NCI-H345 (cell line): ENCODE results near the gene ABCA3.
"Not testable (repeated sequence)": the region's sequence is repeated elsewhere in the genome, so short reads cannot be mapped to it uniquely, and the experiment has no call there.

Experiments used
- DNase-seq: peaks from one replicate; lab custom pipeline; 2025; lab: John Stamatoyannopoulos, UW

The ABCA3 gene

GRCh38 chr16:2256531-2257140 is 83.9 kb downstream of the ABCA3 start:
- DNase-seq: no peak

DNA sequence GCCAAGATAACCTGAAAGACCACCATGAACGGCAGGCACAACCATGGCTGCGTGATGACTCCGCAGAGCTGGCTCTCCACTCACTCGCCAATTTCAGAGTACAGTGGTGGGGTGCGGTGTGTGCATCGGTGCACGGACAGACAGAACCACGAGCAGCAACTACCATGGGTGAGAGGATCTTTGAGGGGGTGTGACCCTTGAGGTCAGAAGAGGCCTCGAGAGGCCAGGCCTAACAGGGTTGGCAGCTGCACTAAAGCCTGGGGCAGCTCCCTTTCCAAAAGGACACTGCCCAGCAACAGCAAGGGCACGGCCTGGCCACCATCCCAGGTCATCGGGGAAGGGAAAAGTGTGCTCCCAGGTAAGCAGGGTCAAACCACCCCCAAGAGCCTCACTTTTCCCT is 87.2 kb downstream of the ABCA3 start:
- DNase-seq: no peak

DNA sequence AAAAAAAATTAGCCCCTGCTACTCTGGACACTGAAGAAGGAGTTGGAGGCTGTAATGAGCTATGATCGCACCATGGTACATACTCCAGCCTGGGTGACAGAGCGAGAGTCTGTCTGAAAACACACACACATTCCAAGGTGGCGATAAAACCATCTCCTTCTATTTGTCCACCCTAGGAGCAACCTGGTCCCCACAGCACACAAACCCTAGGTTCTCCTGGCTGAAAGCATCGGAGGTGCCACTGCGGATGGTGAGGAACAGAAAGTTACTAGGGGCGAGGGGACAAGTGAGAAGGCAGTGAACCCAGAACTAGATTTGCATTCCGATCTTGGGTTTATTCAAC is 87.8 kb downstream of the ABCA3 start:
- DNase-seq: no peak

DNA sequence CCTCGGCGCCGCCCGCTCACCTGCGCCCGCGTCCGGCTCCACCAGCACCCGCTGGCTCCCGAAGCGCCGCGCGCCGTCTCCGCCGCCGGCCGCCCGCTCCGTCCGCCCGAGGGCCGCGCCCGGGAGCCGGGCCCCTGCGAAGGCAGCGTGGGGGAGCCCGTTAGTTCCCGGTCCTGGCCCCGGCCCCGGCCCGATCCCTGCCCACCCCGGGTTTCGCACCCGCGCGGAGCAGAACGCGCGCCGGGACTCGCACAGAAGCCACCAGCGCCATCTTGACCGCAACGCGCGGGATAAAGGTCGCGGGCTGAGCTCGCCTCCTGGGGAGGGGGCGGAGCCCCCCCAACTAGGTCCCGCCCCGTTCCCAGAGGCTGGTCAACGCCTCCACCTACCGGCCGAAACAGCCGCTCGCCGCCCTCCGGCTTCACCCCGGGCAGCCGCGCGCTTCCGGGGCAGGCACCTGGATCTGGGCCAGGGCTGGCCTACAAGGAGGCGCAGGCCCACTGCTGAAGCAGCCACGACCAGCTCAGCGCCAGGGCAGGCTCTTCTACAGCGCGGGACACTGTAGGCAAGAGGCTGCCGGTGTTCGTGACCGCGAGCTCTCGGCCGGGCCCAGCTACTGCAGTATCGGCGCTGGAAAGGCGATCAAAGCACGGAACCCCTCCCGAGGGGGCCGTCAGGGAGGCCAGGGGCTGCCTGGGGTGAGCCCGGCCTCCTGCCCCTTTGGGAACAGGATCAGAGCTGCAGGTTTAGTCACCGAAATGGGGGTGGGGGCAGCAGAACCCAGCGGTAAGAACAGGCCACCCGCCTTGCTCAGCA is 89.0 kb downstream of the ABCA3 start, which contains the start of gene ECI1:
ECI1 (minus strand) TSS at position 292 of the 816 bp plus-strand sequence; CDS start at position 271, 21 bp downstream.
- peak; percentile 93 for DNase-seq

GRCh38 chr16:2250652-2251295 is 89.8 kb downstream of the ABCA3 start:
- no peak for DNase-seq

DNA sequence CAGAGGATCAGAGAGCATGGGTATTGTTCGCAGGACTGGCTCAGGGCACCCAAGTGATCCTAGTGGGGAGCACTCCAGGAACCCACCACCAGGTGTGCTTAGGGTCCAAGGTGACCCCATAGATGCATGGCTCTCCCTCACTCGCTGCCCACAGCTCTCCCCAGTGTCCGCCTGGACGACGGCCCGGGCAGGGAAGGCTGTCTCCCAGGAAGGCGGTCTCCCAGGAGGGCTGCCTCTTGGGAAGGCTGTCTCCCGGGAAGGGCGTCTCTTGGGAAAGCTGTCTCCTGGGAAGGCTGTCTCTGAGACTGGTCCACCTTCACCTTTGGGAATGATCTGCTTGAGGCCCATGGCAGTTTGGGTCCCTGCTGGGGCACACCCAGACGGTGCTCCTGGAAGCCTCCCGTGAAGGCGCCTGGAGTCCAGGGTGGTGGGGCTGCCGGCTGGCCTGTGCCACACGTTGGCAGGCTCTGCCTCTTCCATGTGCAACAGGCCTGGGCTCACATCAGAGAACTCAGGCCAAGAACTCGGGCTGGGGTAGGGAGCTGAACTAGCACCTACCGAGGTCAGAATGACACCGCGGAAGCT is 94.1 kb downstream of the ABCA3 start:
- DNase-seq: no peak

- DNase-seq: no peak
Measured at GRCh38 chr16:2244926-2245795, 95.4 kb downstream of the ABCA3 start.

- no peak for DNase-seq
Measured at GRCh38 chr16:2244301-2244700, 96.2 kb downstream of the ABCA3 start.

GRCh38 chr16:2243781-2244180 is 96.7 kb downstream of the ABCA3 start:
- no peak for DNase-seq

DNA sequence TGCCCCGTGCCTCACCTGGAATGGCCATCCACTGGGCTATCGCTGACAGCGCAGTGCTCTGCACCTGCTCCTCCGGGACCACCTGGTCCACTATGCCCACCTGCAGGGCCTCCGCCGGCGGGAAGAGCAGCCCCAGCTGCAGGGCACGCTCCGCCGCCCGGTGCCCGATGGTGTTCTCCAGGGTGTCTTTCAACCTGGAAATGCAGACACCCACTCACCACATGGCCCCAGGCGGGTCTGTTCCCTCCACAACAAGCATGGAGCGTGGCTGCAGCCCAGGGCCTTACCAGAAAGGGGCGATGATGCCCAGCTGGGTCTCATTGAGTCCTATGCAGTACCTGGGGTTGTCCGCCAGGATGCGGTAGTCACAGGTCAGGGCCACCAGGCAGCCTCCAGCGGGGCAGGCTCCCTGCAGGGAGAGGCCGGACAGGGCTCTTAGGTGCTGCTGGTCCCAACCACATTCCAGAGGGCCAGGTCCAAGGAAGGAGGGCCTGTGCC is 97.4 kb downstream of the ABCA3 start:
- DNase-seq: no peak

DNA sequence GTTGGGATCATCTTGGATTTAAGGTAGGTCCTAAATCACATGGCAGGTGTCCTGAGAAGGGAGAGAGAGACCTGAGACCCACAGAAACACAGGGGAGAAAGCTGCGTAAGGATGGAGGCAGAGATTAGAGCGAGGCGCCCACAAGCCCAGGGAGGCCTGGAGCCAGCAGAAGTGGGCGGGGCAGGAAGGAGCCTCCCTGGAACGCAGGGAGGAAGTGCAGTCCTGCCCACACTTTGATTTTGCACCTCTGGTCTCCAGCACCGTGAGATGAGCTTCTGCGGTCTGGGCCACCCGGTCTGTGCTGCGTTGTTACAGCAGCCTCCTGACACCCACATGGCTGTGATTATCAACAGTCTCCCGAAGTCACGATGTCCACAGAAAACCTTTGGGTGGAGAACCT is 97.9 kb downstream of the ABCA3 start:
- no peak for DNase-seq

DNA sequence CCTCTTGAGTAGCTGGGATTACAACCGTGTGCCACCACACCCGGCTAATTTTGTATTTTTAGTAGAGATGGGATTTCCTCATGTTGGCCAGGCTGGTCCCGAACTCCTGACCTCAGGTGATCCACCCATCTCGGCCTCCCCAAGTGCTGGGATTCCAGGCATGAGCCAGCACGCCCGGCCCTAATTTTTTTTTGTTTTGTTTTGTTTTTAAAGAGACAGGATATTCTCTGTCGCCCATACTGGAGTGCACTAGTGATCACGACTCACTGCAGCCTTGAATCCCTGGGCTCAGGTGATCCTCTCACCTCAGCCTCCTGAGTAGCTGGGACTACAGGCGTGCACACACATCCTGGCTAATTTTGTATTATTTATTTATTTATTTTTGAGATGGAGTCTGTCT is 100.2 kb downstream of the ABCA3 start:
- not testable (repeated sequence) for DNase-seq

DNA sequence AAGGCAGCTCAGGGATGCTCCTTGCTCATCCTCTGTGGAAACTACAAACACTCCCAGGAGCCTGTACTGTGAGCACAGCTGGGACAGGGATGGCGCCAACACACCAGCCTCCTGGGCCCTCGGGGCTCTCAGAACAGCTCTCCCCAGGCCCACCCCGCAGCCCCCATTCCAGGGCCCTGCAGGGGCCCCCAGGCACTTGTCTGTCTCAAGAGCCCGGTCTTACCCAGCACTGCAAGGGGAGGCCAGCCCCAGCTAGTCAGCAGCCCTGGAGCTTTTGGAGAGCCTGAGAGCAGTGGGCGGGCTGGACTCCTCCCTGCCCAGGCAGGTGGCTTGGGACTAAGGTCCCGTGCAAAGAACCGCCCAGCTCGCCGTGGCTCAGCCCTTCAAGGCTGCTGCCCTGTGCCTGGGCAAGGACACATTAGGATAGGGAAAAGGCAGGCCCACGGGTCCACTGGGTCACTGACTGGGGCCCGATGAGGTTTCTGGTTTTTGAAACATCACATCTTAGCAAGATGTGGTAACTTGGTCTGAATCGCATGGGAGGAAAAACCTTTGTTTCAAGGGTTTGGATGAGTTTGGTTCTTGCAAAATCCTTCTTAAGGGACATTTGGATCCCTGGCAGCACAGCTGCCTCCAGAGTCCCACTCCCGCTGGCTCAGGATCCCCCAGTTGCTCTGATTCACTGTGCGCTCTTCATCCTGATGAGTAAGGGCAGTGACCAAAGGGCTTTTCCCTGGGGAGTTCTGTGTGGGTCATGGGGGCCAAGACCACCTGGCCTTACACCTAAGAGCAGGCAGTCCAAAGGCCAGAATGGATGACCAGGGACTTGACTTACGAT is 101.5 kb downstream of the ABCA3 start:
- no peak for DNase-seq

DNA sequence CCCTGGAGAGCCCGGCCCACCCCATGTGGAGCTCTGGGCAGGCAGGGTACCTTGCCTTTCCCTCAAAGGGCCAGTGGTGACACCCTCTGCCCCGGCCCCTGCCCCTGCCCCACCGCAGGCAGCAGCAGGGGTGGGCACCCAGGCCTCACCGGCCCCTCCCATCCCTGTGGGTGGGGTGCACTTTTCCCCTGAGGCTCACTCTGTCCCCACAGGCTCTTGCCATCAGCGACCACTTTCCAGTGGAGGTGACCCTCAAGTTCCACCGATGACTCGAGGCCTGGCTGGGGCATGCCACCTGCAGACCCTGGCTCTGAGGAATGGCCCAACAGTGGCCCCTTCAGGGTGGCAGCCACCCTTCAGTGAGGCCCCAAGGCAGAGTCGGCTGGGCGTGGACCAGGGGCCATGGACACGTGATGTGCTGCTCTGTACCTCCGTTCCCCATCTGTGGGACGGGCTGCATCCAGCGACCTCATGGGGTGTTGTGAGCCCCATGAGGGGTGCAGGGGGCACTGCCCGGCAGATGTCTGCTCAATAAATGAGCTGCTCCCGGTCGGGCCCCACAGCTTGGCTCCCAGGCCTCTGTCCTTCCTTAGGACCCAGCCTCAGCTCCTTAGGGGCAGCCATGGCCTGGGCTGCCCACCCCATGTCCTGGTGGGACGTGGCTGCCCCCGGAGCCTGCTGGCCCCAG is 102.2 kb downstream of the ABCA3 start:
- no peak for DNase-seq

- DNase-seq: no peak
Measured at GRCh38 chr16:2237493-2238149, 102.9 kb downstream of the ABCA3 start.

GRCh38 chr16:2237102-2237482 is 103.4 kb downstream of the ABCA3 start:
- DNase-seq: no peak

GRCh38 chr16:2236337-2237101 is 104.0 kb downstream of the ABCA3 start, which contains the start of gene DNASE1L2:
TSS of gene DNASE1L2 (plus strand) at chr16:2236444. CDS start at chr16:2236817, 373 bp downstream.
- DNase-seq: no peak

- no peak for DNase-seq
Measured at GRCh38 chr16:2235695-2236336, 104.7 kb downstream of the ABCA3 start.
